Activated naive CD8-positive, alpha-beta T cell treated with anti-CD3 and anti-CD28 coated beads for 36 hours (primary cell): ENCODE results near the gene ZDHHC1. TPM values are rescaled to one million over a fixed set of nuclear protein-coding genes. Genes with fewer than 3 reads are reported as not detected.

Source experiments
- DNase-seq: peaks from one replicate; pipeline ENCODE4 v3.0.0; 2021
- H3K27ac Mint-ChIP-seq: one replicate; pipeline ENCODE4 v1.8.0; 2022; ENCODE audit warnings: mild to moderate bottlenecking, moderate library complexity, mixed read lengths
- H3K27me3 Mint-ChIP-seq: one replicate; pipeline ENCODE4 v1.8.0; 2022; ENCODE audit warnings: mild to moderate bottlenecking, mixed read lengths
- H3K36me3 Mint-ChIP-seq: one replicate; pipeline ENCODE4 v1.8.0; 2021; ENCODE audit warnings: mild to moderate bottlenecking, mixed read lengths
- H3K4me1 Mint-ChIP-seq: one replicate; pipeline ENCODE4 v1.8.0; 2021; ENCODE audit warnings: mixed read lengths
- H3K4me3 Mint-ChIP-seq: one replicate; pipeline ENCODE4 v1.8.0; 2022; ENCODE audit warnings: mild to moderate bottlenecking, moderate library complexity, mixed read lengths
- H3K9me3 Mint-ChIP-seq: one replicate; pipeline ENCODE4 v1.8.0; 2022; ENCODE audit warnings: mixed read lengths
- total RNA-seq, 2 experiments: library from RNA; stranded (reverse); gene quantifications; one replicate each; pipeline ENCODE4 v1.2.3, GENCODE V29; 2021

ZDHHC1 gene
- total RNA-seq, 2 experiments from 2014 or later: 0.76 to 1.2 TPM

- H3K27ac Mint-ChIP-seq: no peak overlapping the region
- H3K9me3 Mint-ChIP-seq: no peaks in the 10 kb centered on the region
- no peaks in the 10 kb centered on the region for H3K36me3 Mint-ChIP-seq
- H3K4me1 Mint-ChIP-seq: peaks cover 5% of the 10 kb centered on the region
- DNase-seq: no peak
- H3K27me3 Mint-ChIP-seq: peaks cover 21% of the 10 kb centered on the region
- H3K4me3 Mint-ChIP-seq: no peak overlapping the region
Measured at GRCh38 chr16:67413978-67414911, 2.0 kb downstream of the ZDHHC1 start.

GRCh38 chr16:67412294-67412693 lies 4.0 kb downstream of the ZDHHC1 start:
- H3K4me1 Mint-ChIP-seq: peaks cover 5% of the 10 kb centered on the region
- H3K9me3 Mint-ChIP-seq: no peaks in the 10 kb centered on the region
- peaks cover 14% of the 10 kb centered on the region for H3K27me3 Mint-ChIP-seq

GRCh38 chr16:67411339-67411738 lies 4.9 kb downstream of the ZDHHC1 start:
- H3K27ac Mint-ChIP-seq: no peak overlapping the region
- no peaks in the 10 kb centered on the region for H3K36me3 Mint-ChIP-seq
- H3K27me3 Mint-ChIP-seq: peaks cover 5% of the 10 kb centered on the region
- H3K4me3 Mint-ChIP-seq: no peak overlapping the region
- H3K9me3 Mint-ChIP-seq: no peaks in the 10 kb centered on the region
- peaks cover 2% of the 10 kb centered on the region for H3K4me1 Mint-ChIP-seq
- no peak for DNase-seq

More at GRCh38 chr16:67412294-67412693, 4.0 kb downstream of the ZDHHC1 start:
- H3K4me3 Mint-ChIP-seq: no peak overlapping the region
- DNase-seq: no peak
- H3K36me3 Mint-ChIP-seq: no peaks in the 10 kb centered on the region
- H3K27ac Mint-ChIP-seq: no peak overlapping the region

GRCh38 chr16:67409631-67410030 lies 6.6 kb downstream of the ZDHHC1 start:
- Mint-ChIP-seq H3K4me1 (no peaks in the 10 kb centered on the region), H3K36me3 (no peaks in the 10 kb centered on the region), H3K27ac (no peak overlapping the region), H3K9me3 (no peaks in the 10 kb centered on the region), H3K4me3 (no peak overlapping the region), H3K27me3 (no peaks in the 10 kb centered on the region)
- no peak for DNase-seq

GRCh38 chr16:67407788-67408452 lies 8.4 kb downstream of the ZDHHC1 start:
- H3K4me1 Mint-ChIP-seq: no peaks in the 10 kb centered on the region
- no peaks in the 10 kb centered on the region for H3K9me3 Mint-ChIP-seq
- no peaks in the 10 kb centered on the region for H3K36me3 Mint-ChIP-seq
- H3K4me3 Mint-ChIP-seq: no peak overlapping the region
- no peaks in the 10 kb centered on the region for H3K27me3 Mint-ChIP-seq
- no peak overlapping the region for H3K27ac Mint-ChIP-seq
- no peak for DNase-seq

GRCh38 chr16:67407176-67407787 lies 9.0 kb downstream of the ZDHHC1 start:
- no peak overlapping the region for H3K4me3 Mint-ChIP-seq
- no peak overlapping the region for H3K27ac Mint-ChIP-seq
- DNase-seq: no peak
- no peaks in the 10 kb centered on the region for H3K36me3 Mint-ChIP-seq
- no peaks in the 10 kb centered on the region for H3K27me3 Mint-ChIP-seq
- H3K9me3 Mint-ChIP-seq: no peaks in the 10 kb centered on the region
- no peaks in the 10 kb centered on the region for H3K4me1 Mint-ChIP-seq

GRCh38 chr16:67406111-67406971 lies 9.9 kb downstream of the ZDHHC1 start:
- no peaks in the 10 kb centered on the region for H3K4me1 Mint-ChIP-seq
- no peak for DNase-seq
- H3K36me3 Mint-ChIP-seq: no peaks in the 10 kb centered on the region
- no peak overlapping the region for H3K4me3 Mint-ChIP-seq
- H3K9me3 Mint-ChIP-seq: no peaks in the 10 kb centered on the region
- H3K27me3 Mint-ChIP-seq: peaks cover 3% of the 10 kb centered on the region
- no peak overlapping the region for H3K27ac Mint-ChIP-seq

GRCh38 chr16:67405336-67405735 lies 10.9 kb downstream of the ZDHHC1 start:
- H3K4me3 Mint-ChIP-seq: no peak overlapping the region
- no peak for DNase-seq
- H3K27me3 Mint-ChIP-seq: peaks cover 3% of the 10 kb centered on the region
- no peaks in the 10 kb centered on the region for H3K9me3 Mint-ChIP-seq
- H3K4me1 Mint-ChIP-seq: no peaks in the 10 kb centered on the region
- no peaks in the 10 kb centered on the region for H3K36me3 Mint-ChIP-seq
- H3K27ac Mint-ChIP-seq: no peak overlapping the region

GRCh38 chr16:67404740-67405226 lies 11.5 kb downstream of the ZDHHC1 start:
- no peak overlapping the region for H3K27ac Mint-ChIP-seq
- H3K36me3 Mint-ChIP-seq: no peaks in the 10 kb centered on the region
- peaks cover 3% of the 10 kb centered on the region for H3K27me3 Mint-ChIP-seq

GRCh38 chr16:67403976-67404555 lies 12.2 kb downstream of the ZDHHC1 start:
- Mint-ChIP-seq H3K36me3 (no peaks in the 10 kb centered on the region), H3K27ac (no peak overlapping the region), H3K27me3 (peaks cover 3% of the 10 kb centered on the region), H3K4me3 (no peak overlapping the region), H3K4me1 (no peaks in the 10 kb centered on the region), H3K9me3 (no peaks in the 10 kb centered on the region)
- DNase-seq: no peak

More at GRCh38 chr16:67404740-67405226, 11.5 kb downstream of the ZDHHC1 start:
- Mint-ChIP-seq H3K4me3 (no peak overlapping the region), H3K9me3 (no peaks in the 10 kb centered on the region), H3K4me1 (no peaks in the 10 kb centered on the region)
- no peak for DNase-seq

GRCh38 chr16:67400901-67401300 lies 15.4 kb downstream of the ZDHHC1 start:
- no peaks in the 10 kb centered on the region for H3K36me3 Mint-ChIP-seq
- H3K4me3 Mint-ChIP-seq: no peak overlapping the region
- DNase-seq: no peak
- peaks cover 3% of the 10 kb centered on the region for H3K27me3 Mint-ChIP-seq
- H3K27ac Mint-ChIP-seq: no peak overlapping the region
- no peaks in the 10 kb centered on the region for H3K9me3 Mint-ChIP-seq
- H3K4me1 Mint-ChIP-seq: peaks cover 2% of the 10 kb centered on the region

- no peaks in the 10 kb centered on the region for H3K9me3 Mint-ChIP-seq
- H3K36me3 Mint-ChIP-seq: no peaks in the 10 kb centered on the region
- peaks cover 5% of the 10 kb centered on the region for H3K4me1 Mint-ChIP-seq
- peaks cover 11% of the 10 kb centered on the region for H3K27me3 Mint-ChIP-seq
- H3K4me3 Mint-ChIP-seq: no peak overlapping the region
- no peak for DNase-seq
- H3K27ac Mint-ChIP-seq: no peak overlapping the region
Measured at GRCh38 chr16:67399749-67400704, 16.2 kb downstream of the ZDHHC1 start.

GRCh38 chr16:67399218-67399733 lies 17.0 kb downstream of the ZDHHC1 start:
- Mint-ChIP-seq H3K9me3 (no peaks in the 10 kb centered on the region), H3K4me3 (no peak overlapping the region), H3K27me3 (peaks cover 16% of the 10 kb centered on the region), H3K36me3 (no peaks in the 10 kb centered on the region), H3K27ac (no peak overlapping the region), H3K4me1 (peaks cover 6% of the 10 kb centered on the region)
- DNase-seq: peak; percentile 70
